Bronchial epithelial cell (primary cell): Measurements from ENCODE around the gene ZNF263. TPM values are rescaled to one million over a fixed set of nuclear protein-coding genes. Genes with fewer than 3 reads are reported as not detected.

ENCODE experiments used
- DNase-seq: peaks from one replicate; pipeline ENCODE4 v3.0.0-alpha.2; 2010; ENCODE audit warnings: low read depth
- FAIRE-seq: peaks from 2 replicates; lab custom pipeline; 2011; peaks lifted over from hg19 to GRCh38; lab: Jason Lieb, UNC
- H3K27me3 ChIP-seq: 2 replicates; pipeline ENCODE4 v1.5.1; 2011; ENCODE audit warnings: low read length; ENCODE audit not compliant: control insufficient read depth, insufficient read depth
- H3K36me3 ChIP-seq: 2 replicates; pipeline ENCODE4 v1.5.1; 2011; ENCODE audit warnings: low read length; ENCODE audit not compliant: control insufficient read depth, insufficient read depth
- H3K4me3 ChIP-seq: 2 replicates; pipeline ENCODE4 v1.5.1; 2011; ENCODE audit warnings: mild to moderate bottlenecking, low read depth, low read length, control low read depth
- total RNA-seq: library from RNA; depleted of rRNA; stranded (reverse); fragments of >200 nt; gene quantifications from 2 replicates; pipeline ENCODE4 v1.2.1, GENCODE V29; 2014
- TF ChIP-seq, protein P1 (sequence below): IDR thresholded peaks from 2 replicates; pipeline ENCODE4 v1.5.1; 2011; ENCODE audit warnings: mild to moderate bottlenecking, moderate library complexity, low read length, control low read depth, inconsistent platforms; ENCODE audit not compliant: insufficient read depth, severe bottlenecking

The ZNF263 gene
- total RNA-seq, 1 donor from 2014 or later = 60.6 TPM

DNA sequence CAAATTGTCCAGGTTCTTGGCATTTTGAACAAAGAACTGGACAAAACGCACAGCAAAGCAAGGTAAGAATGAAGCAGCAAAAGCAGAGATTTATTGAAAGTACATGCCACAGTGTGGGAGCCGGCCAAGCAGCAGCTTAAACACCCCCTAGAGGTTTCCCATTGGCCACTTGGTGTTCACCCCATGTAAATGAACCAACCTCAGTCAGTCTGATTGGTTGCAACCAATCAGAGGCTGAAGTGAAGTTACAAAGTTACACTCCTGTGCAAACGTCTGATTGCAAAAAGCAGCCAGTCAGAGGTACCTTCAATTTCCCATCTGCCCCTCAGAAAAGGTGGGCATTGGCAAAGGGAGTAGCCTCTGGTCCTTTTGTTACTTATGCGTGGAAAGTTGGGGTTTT, 8.8 kb upstream of the ZNF263 start:
- no peak for DNase-seq

DNA sequence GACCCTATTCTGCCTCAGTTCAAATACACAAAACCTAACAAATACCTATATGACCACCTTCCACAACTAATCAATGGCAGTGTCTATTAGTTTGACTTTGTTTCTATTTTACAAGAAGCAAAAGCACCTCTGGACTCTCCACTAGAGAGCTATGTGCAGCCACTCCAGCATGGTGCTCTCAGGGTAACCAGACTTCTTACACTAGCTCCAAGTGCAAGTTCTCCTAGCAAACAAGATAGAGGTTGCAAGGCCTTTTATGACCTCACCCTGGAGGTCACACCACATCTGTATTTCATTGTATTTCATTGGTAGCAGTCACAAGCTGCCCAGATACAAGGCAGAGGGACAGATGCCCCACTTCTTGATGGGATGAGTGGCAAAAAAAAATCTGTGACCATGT, 8.3 kb upstream of the ZNF263 start:
- Histone ChIP-seq H3K27me3 (no peaks in the 10 kb centered on the region), H3K4me3 (no peak overlapping the region), H3K36me3 (no peaks in the 10 kb centered on the region)
- FAIRE-seq = peak; percentile 52
- no peak for DNase-seq
- TF ChIP-seq, protein P1, sequence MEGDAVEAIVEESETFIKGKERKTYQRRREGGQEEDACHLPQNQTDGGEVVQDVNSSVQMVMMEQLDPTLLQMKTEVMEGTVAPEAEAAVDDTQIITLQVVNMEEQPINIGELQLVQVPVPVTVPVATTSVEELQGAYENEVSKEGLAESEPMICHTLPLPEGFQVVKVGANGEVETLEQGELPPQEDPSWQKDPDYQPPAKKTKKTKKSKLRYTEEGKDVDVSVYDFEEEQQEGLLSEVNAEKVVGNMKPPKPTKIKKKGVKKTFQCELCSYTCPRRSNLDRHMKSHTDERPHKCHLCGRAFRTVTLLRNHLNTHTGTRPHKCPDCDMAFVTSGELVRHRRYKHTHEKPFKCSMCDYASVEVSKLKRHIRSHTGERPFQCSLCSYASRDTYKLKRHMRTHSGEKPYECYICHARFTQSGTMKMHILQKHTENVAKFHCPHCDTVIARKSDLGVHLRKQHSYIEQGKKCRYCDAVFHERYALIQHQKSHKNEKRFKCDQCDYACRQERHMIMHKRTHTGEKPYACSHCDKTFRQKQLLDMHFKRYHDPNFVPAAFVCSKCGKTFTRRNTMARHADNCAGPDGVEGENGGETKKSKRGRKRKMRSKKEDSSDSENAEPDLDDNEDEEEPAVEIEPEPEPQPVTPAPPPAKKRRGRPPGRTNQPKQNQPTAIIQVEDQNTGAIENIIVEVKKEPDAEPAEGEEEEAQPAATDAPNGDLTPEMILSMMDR = no peak

More for the DNA sequence above, 8.8 kb upstream of the ZNF263 start:
- Histone ChIP-seq H3K36me3 (no peaks in the 10 kb centered on the region), H3K27me3 (no peaks in the 10 kb centered on the region), H3K4me3 (no peak overlapping the region)
- TF ChIP-seq, protein P1 = no peak
- FAIRE-seq = no peak

DNA sequence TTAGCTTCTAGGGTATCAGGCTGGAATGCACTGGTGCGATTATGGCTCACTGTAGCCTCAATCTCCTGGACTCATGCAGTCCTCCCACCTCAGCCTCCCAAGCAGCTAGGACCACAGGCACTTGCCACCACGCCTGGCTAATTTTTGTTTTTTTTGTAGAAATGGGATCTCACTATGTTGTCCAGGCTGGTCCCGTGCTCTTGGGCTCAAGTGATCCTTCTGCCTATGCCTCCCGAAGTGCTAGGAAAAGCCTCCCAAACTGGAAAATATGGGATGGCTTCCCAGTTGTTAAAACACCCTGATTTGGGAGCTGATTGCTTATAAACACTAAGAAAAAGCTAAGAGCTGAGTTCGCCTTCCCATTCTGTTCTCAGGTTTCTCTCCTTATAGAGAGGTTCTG, 6.6 kb upstream of the ZNF263 start:
- FAIRE-seq = no peak
- no peaks in the 10 kb centered on the region for H3K27me3 ChIP-seq
- no peaks in the 10 kb centered on the region for H3K36me3 ChIP-seq
- no peak for DNase-seq
- TF ChIP-seq, protein P1 = no peak
- H3K4me3 ChIP-seq = no peak overlapping the region

DNA sequence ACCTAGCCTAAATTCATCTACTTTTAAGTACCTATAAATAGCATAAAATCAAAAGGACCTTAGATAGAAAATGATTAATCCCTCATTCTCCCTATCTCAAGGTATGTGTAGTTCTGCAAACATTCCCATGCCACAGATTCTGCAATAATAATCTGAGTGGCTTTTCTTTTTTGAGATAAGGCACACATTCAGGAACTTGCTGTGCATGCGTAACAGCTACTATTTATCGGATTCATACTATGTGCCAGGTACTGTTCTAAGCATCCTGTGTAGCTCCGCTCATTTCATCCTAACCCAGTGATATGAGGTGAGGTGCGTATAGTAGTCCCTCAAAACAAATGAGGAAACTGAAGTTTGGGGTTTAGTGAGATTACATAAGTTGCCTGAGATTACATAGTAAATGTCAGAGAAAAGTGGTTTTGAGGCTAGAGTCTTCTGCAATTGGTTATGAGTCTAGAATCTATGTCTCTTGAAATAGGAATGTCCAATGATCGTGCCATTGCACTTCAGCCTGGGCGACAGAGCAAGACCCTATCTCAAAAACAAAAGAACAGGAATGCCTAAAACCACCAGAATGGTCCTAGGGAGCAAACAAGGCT, 2.0 kb upstream of the ZNF263 start:
- FAIRE-seq (no peak), DNase-seq (no peak)
- TF ChIP-seq, protein P1 = no peak
- Histone ChIP-seq H3K36me3 (peaks cover 4% of the 10 kb centered on the region), H3K4me3 (no peak overlapping the region), H3K27me3 (no peaks in the 10 kb centered on the region)

DNA sequence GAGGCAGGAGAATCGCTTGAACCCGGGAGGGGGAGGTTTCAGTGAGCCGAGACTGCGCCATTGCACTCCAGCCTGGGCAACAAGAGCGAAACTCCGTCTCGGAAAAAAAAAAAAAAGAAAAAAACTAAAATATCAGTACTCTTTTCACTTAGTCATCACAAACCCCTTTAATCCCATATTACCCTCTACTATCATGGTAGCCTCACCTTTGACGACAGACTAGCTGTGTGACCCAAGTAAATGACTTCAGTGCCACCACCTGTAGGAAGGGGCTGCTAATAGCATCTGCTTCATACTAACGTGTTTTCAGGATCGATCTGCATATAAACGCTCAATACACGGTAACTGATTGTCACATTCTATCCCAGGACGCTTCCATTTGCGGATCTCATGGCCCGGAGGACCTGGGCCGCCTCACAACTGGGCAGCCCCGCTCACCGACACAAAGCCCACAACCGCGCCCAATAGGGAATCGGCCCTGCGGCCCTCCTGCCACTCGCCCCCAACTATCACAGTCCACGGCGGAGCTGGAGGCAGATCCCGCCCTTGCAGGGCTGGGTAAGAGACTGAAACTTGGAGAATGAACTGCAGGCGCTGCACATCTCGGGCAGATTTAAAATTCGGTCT, 1.1 kb upstream of the ZNF263 start:
- Histone ChIP-seq H3K4me3 (peak overlapping the region; percentile 69), H3K27me3 (no peaks in the 10 kb centered on the region), H3K36me3 (peaks cover 4% of the 10 kb centered on the region)
- FAIRE-seq = no peak
- TF ChIP-seq, protein P1 = no peak
- no peak for DNase-seq
